Activated CD4-positive, alpha-beta memory T cell treated with anti-CD3 and anti-CD28 coated beads for 36 hours (primary cell): Measurements from ENCODE around the gene BCR. TPM values are rescaled to one million over a fixed set of nuclear protein-coding genes. Genes with fewer than 3 reads are reported as not detected.

Experiments used
- CTCF ChIA-PET: fragments of 350-600 bp; sonication (Branson Sonifier 250); formaldehyde crosslinking; loops from one replicate; lab custom pipeline; 2021; ENCODE audit warnings: antibody characterized with exemption, inconsistent platforms; lab: Charles Lee
- POLR2A ChIA-PET: fragments of 350-600 bp; sonication (Branson Sonifier 250); formaldehyde crosslinking; loops from one replicate; lab custom pipeline; 2021; ENCODE audit warnings: antibody characterized with exemption; lab: Charles Lee
- DNase-seq: peaks from one replicate; pipeline ENCODE4 v3.0.0-alpha.2; 2020
- H3K27ac Mint-ChIP-seq: one replicate; pipeline ENCODE4 v1.8.0; 2021; ENCODE audit warnings: mixed read lengths
- H3K27me3 Mint-ChIP-seq: one replicate; pipeline ENCODE4 v1.8.0; 2021; ENCODE audit warnings: mixed read lengths
- H3K36me3 Mint-ChIP-seq: one replicate; pipeline ENCODE4 v1.8.0; 2021; ENCODE audit warnings: mixed read lengths
- H3K4me1 Mint-ChIP-seq: one replicate; pipeline ENCODE4 v1.8.0; 2021; ENCODE audit warnings: low read depth, mixed read lengths
- H3K4me3 Mint-ChIP-seq: one replicate; pipeline ENCODE4 v1.8.0; 2021; ENCODE audit warnings: mild to moderate bottlenecking, mixed read lengths
- H3K9me3 Mint-ChIP-seq: one replicate; pipeline ENCODE4 v1.8.0; 2021; ENCODE audit warnings: mixed read lengths
- intact Hi-C: fragments of 100-400 bp; cut with micrococcal nuclease; formaldehyde crosslinking; loops from one replicate; pipeline ENCODE4 v1.15.1; 2023
- total RNA-seq, 2 experiments: library from RNA; stranded (reverse); gene quantifications; one replicate each; pipeline ENCODE4 v1.2.3, GENCODE V29; 2021

BCR gene
- total RNA-seq, 2 experiments from 2014 or later = 60.4 to 69.0 TPM

DNA sequence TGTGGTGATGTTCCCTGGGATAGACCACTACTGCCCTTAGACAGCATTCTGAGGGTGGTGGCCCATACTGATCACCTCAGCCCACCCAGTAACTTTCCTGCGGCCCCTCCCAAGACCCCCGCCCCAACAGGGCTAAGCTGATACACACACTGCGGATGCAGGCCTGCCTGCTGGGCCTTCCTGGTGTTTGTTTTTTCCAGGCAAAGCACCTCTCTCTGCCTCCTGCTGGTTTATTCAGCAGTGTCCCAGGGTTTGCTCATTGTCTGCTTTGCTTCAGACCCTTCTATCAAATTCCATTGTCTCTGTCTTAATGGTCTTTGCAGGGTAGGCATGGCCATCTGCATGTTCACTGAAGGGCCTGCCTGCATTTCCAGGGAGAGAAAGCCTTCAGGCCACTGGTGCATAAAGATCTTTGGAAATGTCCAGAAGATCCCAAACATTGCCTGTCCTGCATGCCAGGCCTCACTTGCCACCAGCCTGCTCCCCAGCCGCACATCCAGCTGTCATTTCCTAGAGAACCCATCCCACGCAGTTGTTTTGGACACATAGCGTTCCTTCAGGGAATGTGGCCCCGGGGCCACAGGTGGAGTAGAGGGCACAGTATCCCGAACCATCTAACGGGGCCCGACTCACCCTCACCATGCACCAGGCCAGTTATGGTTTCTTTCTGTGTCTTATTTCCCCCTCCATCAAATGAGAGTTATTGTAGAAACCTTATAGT, 50.2 kb downstream of the BCR start:
- Mint-ChIP-seq H3K27ac (peak overlapping the region; percentile 39), H3K4me1 (peaks cover 58% of the 10 kb centered on the region), H3K4me3 (no peak overlapping the region), H3K9me3 (peaks cover 37% of the 10 kb centered on the region), H3K36me3 (peaks cover 38% of the 10 kb centered on the region), H3K27me3 (no peaks in the 10 kb centered on the region)
- DNase-seq = no peak
- POLR2A ChIA-PET = no interaction called here
- intact Hi-C loops = no loop called here
- CTCF ChIA-PET = interaction anchor here (1.1 to 1.2 kb wide), 2 partner anchors 11 to 52 kb away, joined by 3 to 4 read pairs; no protein-coding TSS in a partner anchor

- CTCF ChIA-PET = interaction anchor here (1.1 to 1.6 kb wide), 3 partner anchors 12 to 51 kb away, joined by 3 to 5 read pairs (median 4); no protein-coding TSS in a partner anchor
- Mint-ChIP-seq H3K4me3 (no peak overlapping the region), H3K9me3 (peaks cover 39% of the 10 kb centered on the region), H3K4me1 (peaks cover 58% of the 10 kb centered on the region), H3K27ac (peak overlapping the region; percentile 16), H3K27me3 (no peaks in the 10 kb centered on the region), H3K36me3 (peaks cover 41% of the 10 kb centered on the region)
- POLR2A ChIA-PET = no interaction called here
- intact Hi-C loops = no loop called here
- DNase-seq = no peak
These were observed 51.3 kb downstream of the BCR start for GRCh38 chr22:23231471-23232093.

DNA sequence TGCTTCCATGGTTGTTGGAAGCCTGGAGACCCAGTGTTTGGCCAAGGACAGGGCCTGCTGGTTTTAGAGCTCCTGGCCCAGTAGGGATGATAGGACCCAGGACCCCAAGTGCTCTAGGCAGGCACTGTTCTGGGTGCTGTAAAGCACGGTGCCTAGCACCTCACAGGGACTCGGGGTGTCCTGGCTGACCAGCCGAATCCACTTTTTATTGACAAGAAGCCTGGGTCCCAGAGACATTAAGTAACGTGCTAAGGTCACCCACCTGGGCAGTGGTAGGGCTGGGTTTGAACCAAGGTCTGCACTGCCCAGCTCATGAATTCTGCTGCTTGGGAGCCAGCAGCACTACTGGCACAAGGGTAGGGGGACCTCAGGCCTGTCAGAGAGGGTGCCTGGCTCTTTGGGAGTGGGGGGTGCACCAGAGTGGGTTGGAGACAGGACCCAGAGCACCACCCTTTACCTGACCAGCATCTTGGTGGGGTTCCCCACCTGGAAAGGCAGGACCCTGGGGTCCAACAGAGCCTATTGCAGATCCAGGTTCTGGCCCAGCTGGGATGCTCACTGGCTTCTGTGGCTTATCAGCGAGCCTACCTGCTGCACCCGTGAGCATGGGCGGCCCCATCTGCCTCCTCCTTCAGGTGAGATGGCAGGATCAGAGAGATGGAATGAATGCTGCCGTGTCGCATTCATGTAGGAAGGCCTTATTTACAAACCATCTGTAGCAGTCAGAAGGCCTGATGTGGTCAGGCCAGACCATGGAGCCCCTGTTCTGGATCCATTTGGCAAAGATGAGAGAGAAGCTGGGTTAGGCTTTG, 52.0 kb downstream of the BCR start:
- Mint-ChIP-seq H3K4me1 (peaks cover 58% of the 10 kb centered on the region), H3K36me3 (peaks cover 36% of the 10 kb centered on the region), H3K9me3 (peaks cover 35% of the 10 kb centered on the region), H3K27me3 (no peaks in the 10 kb centered on the region), H3K4me3 (no peak overlapping the region), H3K27ac (peak overlapping the region; percentile 16)
- POLR2A ChIA-PET = no interaction called here
- intact Hi-C loops = no loop called here
- DNase-seq = no peak
- CTCF ChIA-PET = interaction anchor here (1.2 to 1.6 kb wide), 2 partner anchors 12 to 50 kb away, joined by 3 to 5 read pairs; no protein-coding TSS in a partner anchor

GRCh38 chr22:23233084-23233531, 52.8 kb downstream of the BCR start:
- CTCF ChIA-PET = interaction anchor here (0.5 to 1.6 kb wide), 4 partner anchors 10 to 661 kb away, joined by 3 to 5 read pairs (median 4); partner anchors contain the start of gene MIF
- intact Hi-C loops = no loop called here
- Mint-ChIP-seq H3K4me3 (peak overlapping the region; percentile 20), H3K36me3 (peaks cover 28% of the 10 kb centered on the region), H3K27ac (no peak overlapping the region), H3K4me1 (peaks cover 60% of the 10 kb centered on the region), H3K9me3 (peaks cover 27% of the 10 kb centered on the region), H3K27me3 (no peaks in the 10 kb centered on the region)
- POLR2A ChIA-PET = no interaction called here
- no peak for DNase-seq

DNA sequence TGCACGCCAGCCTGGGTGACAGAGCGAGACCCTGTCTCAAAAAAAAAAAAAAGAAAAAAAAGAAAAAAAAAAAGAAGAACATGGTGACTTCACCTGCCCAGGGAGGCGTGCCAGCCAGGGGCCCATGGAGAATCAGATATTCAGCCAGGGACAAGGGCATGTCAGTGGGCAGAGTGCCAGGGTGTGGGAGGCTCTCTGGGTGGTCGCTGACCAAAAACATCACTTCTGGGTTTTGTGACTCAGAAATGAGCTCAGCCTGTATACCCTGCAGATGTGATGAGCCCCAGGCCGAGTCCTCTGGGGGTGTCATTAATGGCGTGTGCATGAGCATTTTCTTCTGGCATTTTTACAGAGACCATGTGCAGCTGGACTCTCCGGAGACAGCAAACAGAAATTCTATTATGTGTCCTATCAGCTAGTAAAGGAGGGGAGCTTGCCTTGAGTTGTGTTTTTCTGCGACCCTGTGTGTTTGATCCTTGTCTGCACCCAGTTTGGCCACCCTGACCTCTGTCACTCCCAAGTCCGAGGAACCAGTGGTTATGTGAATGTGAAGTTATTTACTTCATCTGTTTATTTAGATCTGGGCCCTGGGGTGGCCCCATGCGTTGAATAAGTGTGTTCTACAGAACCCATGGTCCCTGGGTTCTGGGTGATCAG, 53.6 kb downstream of the BCR start:
- H3K27ac Mint-ChIP-seq = peak overlapping the region; percentile 16

GRCh38 chr22:23234409-23235161, 54.3 kb downstream of the BCR start:
- H3K4me3 Mint-ChIP-seq = no peak overlapping the region

More for the DNA sequence above, 53.6 kb downstream of the BCR start:
- Mint-ChIP-seq H3K4me1 (peaks cover 68% of the 10 kb centered on the region), H3K36me3 (peaks cover 20% of the 10 kb centered on the region), H3K27me3 (no peaks in the 10 kb centered on the region), H3K4me3 (no peak overlapping the region), H3K9me3 (peaks cover 19% of the 10 kb centered on the region)
- ChIA-PET POLR2A (interaction anchor here (0.9 kb wide), 1 partner anchor 9 kb away, joined by 3 read pairs; no protein-coding TSS in a partner anchor), CTCF (interaction anchor here (0.5 to 1.0 kb wide), 4 partner anchors 10 to 660 kb away, joined by 3 to 5 read pairs (median 3); partner anchors contain the start of gene MIF)
- intact Hi-C loops = no loop called here
- peak; percentile 82 for DNase-seq

GRCh38 chr22:23235425-23235824, 55.1 kb downstream of the BCR start:
- Mint-ChIP-seq H3K27ac (peak overlapping the region; percentile 38), H3K36me3 (peaks cover 6% of the 10 kb centered on the region), H3K27me3 (no peaks in the 10 kb centered on the region), H3K4me3 (no peak overlapping the region), H3K4me1 (peaks cover 74% of the 10 kb centered on the region), H3K9me3 (peaks cover 6% of the 10 kb centered on the region)
- ChIA-PET CTCF (interaction anchor here (1.3 to 1.6 kb wide), 3 partner anchors 47 to 61 kb away, joined by 3 to 6 read pairs (median 3); partner anchors contain the start of gene BCR), POLR2A (interaction anchor here (1.6 kb wide), 1 partner anchor 15 kb away, joined by 6 read pairs; no protein-coding TSS in a partner anchor)
- DNase-seq = no peak
- intact Hi-C loops = no loop called here

More at GRCh38 chr22:23234409-23235161, 54.3 kb downstream of the BCR start:
- Mint-ChIP-seq H3K36me3 (peaks cover 13% of the 10 kb centered on the region), H3K4me1 (peaks cover 73% of the 10 kb centered on the region), H3K27me3 (no peaks in the 10 kb centered on the region), H3K27ac (peak overlapping the region; percentile 16), H3K9me3 (peaks cover 12% of the 10 kb centered on the region)
- ChIA-PET CTCF (interaction anchor here (0.6 to 1.6 kb wide), 3 partner anchors 9 to 47 kb away, joined by 3 to 6 read pairs (median 5); no protein-coding TSS in a partner anchor), POLR2A (interaction anchor here (0.9 kb wide), 1 partner anchor 8 kb away, joined by 3 read pairs; no protein-coding TSS in a partner anchor)
- no peak for DNase-seq
- intact Hi-C loops = no loop called here

GRCh38 chr22:23236026-23236425, 55.7 kb downstream of the BCR start:
- POLR2A ChIA-PET = interaction anchor here (1.6 kb wide), 1 partner anchor 16 kb away, joined by 6 read pairs; no protein-coding TSS in a partner anchor
- Mint-ChIP-seq H3K27ac (peak overlapping the region; percentile 64), H3K9me3 (peaks cover 6% of the 10 kb centered on the region), H3K27me3 (no peaks in the 10 kb centered on the region), H3K36me3 (peaks cover 9% of the 10 kb centered on the region), H3K4me1 (peaks cover 79% of the 10 kb centered on the region), H3K4me3 (no peak overlapping the region)
- DNase-seq = no peak
- intact Hi-C loops = no loop called here
- CTCF ChIA-PET = interaction anchor here (1.3 to 1.6 kb wide), 3 partner anchors 46 to 61 kb away, joined by 3 to 6 read pairs (median 3); partner anchors contain the start of gene BCR

DNA sequence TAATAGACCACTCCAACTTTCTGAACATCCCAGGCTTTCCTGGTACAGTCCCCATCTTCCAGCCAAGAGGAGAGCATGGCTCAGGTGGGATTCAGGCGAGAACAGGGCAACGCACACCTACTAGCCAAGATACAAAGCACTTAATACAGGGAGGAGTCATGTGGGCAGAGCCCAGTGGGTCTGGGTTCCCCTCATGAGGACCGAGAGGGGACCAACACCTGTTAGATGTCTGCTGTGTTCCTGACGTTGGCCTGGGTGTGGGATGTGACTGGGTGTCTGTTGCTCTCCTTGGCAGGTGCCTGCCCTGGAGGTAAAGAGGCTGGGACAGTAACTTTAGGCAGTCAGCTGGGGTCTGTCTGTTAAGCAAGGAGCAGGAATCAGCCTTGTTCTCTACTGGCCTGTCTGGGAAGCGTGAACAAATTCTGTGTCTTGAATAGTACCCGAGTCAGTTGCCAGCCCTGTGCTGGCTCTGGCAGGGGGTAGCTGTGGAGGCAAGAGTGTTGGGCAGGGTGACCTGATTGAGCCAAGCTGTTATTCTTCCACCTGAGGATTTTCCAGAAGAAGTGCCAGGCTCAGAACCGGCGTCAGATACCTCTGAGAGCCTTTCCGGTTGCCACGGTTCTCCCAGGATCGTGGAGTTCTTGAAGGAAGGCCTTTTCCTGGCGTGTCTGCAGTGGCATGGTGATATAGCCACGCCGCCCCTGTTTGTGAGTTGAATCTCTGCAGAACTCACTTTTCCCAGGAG, 56.3 kb downstream of the BCR start:
- peak overlapping the region; percentile 64 for H3K27ac Mint-ChIP-seq
- ChIA-PET CTCF (interaction anchor here (0.9 to 1.6 kb wide), 4 partner anchors 45 to 62 kb away, joined by 3 to 6 read pairs (median 4); partner anchors contain the start of gene BCR), POLR2A (interaction anchor here (0.7 to 1.6 kb wide), 4 partner anchors 17 to 20 kb away, joined by 3 to 6 read pairs (median 4); no protein-coding TSS in a partner anchor)
- H3K36me3 Mint-ChIP-seq = peaks cover 9% of the 10 kb centered on the region
- peaks cover 83% of the 10 kb centered on the region for H3K4me1 Mint-ChIP-seq
- intact Hi-C loops = no loop called here
- no peak overlapping the region for H3K4me3 Mint-ChIP-seq
- H3K27me3 Mint-ChIP-seq = no peaks in the 10 kb centered on the region
- no peak for DNase-seq
- peaks cover 6% of the 10 kb centered on the region for H3K9me3 Mint-ChIP-seq
